Inflammatory macrophage treated with lipopolysaccharide for 1 hour (primary cell): ENCODE measurements around the gene GLIS2.
"Not testable (repeated sequence)": the region's sequence is repeated elsewhere in the genome, so short reads cannot be mapped to it uniquely, and the experiment has no call there.

Source experiments
- DNase-seq, 2 donors: peaks; one replicate each; pipeline ENCODE4 v3.0.0-alpha.2; 2020 to 2022

The GLIS2 gene

DNA sequence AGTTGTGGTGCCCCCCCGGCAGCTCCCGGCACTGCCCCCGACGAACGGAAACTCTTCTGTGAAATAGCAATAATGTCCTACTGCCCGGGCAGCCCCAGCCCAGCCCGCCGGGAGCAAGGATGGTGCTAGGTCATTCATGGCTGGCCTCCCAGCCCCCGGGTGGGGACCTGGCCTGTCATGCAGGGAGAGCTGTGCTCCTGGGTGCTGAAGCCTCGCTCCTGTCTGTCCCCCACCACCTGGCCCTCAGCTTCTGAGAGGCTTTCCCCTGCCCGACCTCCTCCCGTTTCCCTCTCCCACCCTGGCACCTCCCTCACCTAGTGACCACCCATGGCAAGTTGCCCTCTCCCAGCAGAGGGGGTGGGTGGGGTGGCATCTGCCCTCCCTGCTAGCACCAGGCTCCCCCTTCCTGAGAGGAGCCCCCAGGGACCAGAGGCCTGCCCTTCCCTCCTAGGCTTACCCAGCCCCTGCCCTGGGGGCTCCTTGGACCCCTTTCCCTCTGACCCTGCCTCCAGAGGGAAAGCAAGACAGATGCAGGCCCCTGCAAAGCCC lies 21.7 kb downstream of the GLIS2 start:
- no peak for DNase-seq

DNA sequence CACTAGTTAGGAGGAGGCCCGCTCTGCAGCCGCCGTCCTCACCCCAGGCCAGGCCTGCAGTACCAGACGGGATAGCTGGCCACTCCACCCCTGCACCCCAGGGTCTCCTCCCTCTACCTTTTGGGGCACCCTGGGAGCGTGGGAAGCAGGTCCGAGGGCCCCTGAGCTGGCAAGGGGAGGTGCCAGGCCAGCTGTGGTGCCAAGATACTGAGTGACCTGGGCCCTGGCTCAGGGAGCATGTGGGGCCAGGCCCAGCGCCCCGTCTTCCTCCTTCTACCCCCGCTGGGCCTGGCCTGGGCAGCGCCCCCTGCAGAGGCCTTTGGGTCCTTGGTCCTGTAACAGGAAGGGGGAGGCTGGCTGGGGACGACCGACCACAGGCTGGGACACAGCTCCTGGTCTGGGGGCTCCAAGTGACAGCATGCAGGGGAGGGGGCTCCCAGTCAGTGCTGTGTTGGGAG lies 22.3 kb downstream of the GLIS2 start:
- no peak for DNase-seq

DNA sequence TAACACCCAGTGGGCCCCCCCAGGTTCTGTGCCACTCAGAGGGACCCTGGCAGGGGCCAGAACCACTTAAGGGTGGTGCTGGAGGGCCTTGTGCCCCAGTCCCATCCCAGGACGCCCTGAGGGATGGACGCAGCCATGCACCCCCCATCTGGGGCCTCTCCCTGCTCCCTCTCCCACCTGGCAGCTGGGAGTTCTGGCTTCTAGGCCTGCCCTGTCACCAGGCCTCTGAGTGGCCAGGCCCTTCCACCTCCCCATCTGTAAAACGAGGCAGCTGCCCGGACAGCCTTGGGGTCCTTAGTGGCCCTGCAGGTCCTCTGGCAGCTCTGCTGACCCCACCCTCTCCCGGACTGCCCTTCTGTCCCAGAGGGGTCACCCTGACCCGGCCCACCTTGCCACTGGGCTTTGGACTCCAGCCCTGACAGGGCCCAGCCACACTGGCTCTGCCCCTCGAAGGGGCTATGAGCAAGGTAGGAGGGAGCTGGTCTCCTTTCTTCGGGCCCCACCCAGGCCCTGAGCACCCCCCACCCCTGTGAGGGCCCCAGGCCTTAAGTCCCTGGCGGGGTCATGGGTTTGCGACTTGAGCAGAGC lies 22.9 kb downstream of the GLIS2 start:
- DNase-seq, result no peak

DNA sequence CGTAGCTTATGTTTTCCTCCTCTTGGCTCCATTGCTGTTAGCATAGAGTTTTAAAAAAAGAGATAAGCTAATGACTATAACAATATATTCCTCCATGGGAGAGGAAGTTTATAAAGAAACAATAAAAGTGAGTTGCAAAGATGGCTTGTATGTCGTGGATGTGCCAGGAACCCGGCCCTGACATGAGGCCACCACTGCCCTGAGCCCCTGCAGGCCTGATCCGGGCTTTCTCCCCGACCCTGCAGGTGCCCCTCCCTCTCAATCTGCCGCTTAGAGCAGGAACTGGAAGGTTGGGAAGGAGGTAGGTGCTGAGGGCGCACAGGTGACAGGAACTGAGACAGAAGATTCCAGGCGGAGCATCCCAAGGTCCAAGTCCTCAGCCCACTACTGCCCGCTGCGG lies 23.6 kb downstream of the GLIS2 start:
- no peak for DNase-seq

DNA sequence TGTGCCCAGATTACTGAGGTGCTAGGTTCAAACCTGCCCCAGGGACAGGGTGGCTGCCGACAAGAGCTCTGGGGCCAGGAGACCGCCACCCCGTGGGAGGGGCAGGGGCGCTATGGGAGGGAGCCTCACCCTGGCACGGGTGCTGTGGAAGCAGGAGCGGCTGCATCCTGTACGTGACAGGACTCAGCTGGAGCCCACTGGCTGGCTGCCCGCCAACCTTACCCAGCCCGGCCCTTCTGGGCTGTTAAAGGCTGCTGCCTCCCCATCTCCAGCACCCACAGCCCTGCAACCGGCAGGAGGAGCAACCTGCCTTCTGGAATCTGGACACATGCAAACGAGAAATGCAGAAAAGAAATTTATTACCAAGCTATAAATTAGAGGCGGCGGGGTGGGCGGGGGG lies 24.0 kb downstream of the GLIS2 start:
- DNase-seq, result no peak

DNA sequence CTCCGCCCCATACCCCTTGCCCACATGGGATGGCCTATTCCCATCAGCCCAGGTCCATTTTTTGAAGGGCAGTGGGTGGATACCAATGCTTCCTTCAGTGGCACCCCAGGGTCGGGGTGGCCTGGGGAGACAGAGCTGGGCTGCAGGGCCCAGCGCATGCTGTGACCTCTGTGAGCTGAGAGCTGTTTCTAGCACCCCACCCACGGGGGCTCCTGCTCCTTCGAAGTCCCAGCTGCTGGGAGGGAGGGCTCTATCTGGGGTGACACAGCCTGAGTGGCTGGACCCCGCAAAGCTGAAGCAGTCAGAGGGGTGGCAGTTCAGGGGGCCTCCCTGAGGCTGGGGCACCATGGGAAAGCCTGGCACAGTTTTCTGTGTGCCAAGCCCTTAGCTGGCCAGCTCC lies 24.6 kb downstream of the GLIS2 start:
- no peak for DNase-seq

DNA sequence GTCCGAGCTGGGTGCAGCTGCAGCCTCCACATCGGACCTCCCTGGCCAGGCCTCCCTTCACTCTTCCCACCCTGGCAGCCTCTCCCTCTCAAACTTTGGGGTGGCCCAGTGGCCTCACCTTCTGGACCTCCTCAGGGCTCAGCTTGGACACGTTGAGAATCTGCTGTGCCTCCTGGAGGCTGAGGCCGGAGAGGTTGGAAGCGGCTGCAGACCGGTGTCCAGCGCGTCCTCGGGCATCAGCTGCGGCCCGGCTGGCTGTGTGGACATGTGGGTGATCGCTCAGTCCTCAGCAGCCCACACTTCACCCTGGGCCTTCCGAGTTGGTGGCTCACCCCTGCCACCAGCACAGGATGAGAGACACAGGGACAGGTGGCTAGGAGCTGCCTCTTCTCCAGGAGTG lies 25.4 kb downstream of the GLIS2 start:
- DNase-seq, result no peak

DNA sequence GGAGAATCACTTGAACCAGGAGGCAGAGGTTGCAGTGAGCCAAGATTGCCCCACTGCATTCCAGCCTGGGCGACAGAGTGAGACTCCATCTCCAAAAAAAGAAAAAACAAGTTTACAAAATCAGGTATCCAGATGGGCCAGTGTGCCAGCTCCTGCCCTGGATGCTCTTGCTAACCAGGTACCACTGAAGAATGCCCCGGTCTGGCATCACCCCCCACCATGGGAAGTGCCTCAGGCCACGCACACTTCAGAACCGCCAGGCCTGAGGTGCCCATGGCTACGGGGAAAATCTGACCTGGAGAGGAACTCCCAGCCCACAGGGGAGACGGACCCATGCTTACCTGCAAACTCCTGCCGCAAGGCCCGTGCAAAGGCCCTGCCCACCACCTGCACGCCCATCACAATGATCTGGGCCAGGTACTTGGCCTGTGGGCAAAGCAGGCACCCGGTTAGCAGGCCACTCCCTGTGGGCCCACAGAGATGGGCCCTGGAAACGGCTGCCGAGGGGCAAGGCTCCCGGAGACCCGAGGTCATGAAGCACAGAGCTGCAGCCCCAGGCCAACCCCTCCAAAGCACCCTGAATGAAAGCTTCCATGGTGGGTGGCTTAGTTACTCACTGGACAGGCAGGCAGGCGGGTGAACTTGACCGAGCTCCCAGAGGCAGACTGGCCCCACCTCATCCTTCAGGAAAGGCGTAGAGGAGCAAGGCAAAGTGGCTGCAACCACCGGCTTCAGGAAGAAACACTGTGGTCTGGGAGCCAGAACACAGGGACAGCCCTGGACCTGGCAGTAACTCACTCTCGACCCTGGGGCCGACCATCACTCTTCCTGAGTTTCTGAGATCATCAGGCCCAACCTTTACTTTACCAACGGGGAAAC lies 27.2 kb downstream of the GLIS2 start:
- DNase-seq, result no peak

DNA sequence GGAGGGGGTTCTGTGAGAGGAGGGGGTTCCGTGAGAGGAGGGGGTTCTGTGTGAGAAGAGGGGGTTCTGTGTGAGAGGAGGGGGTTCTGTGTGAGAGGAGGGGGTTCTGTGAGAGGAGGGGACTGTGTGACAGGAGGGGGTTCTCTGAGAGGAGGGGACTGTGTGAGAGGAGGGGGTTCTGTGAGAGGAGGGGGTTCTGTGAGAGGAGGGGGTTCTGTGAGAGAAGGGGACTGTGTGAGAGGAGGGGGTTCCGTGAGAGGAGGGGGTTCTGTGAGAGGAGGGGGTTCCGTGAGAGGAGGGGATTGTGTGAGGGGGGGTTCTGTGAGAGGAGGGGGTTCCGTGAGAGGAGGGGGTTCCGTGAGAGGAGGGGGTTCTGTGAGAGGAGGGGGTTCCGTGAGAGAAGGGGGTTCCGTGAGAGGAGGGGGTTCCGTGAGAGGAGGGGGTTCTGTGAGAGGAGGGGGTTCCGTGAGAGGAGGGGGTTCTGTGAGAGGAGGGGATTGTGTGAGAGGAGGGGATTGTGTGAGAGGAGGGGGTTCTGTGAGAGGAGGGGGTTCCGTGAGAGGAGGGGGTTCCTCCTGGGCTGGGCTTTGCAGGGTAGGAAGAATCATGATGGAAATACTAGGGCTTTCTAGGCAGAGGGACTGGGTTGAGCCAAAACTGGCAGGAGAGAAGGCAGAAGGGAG lies 28.6 kb downstream of the GLIS2 start:
- DNase-seq, result not testable (repeated sequence)

DNA sequence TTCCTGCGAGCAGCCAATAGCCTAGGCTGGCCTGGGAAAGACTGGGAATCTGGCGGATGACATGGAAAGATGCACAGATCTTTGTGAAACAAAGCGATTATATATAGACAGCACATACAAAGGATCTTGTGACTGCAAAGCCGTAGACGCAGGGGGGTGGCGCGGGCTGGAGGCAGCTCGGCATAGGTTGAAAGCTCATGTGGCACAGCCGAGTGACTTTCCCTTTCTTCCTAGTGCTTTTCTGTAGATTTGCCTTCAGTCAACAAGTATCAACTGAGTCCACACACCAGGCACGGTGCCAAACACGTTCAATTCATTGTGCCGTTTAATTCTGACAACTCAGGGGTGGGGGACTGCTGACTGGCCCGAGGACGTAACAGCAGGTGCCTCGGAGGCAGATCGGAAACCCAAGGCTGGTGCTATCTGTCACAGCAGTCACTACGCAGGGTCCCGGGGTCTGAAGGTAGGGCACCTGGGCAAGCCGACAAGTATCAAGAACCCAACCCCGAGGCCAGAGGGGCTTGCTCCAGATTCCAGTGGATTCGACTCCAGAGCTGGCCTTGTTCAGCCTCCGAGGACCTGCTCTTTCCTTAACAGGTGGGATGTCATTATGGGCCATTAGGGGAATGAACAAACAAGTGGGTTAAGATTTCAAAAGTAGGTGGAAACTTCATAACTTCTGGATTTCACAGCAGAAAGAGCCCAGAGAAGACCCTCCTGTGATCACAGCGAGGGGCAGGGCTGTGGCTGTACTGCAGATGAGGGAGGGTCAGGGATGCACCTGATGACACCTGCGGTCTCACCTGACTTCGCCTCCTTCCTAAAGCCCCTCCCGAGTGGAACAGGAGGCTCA lies 29.3 kb downstream of the GLIS2 start:
- no peak for DNase-seq

DNA sequence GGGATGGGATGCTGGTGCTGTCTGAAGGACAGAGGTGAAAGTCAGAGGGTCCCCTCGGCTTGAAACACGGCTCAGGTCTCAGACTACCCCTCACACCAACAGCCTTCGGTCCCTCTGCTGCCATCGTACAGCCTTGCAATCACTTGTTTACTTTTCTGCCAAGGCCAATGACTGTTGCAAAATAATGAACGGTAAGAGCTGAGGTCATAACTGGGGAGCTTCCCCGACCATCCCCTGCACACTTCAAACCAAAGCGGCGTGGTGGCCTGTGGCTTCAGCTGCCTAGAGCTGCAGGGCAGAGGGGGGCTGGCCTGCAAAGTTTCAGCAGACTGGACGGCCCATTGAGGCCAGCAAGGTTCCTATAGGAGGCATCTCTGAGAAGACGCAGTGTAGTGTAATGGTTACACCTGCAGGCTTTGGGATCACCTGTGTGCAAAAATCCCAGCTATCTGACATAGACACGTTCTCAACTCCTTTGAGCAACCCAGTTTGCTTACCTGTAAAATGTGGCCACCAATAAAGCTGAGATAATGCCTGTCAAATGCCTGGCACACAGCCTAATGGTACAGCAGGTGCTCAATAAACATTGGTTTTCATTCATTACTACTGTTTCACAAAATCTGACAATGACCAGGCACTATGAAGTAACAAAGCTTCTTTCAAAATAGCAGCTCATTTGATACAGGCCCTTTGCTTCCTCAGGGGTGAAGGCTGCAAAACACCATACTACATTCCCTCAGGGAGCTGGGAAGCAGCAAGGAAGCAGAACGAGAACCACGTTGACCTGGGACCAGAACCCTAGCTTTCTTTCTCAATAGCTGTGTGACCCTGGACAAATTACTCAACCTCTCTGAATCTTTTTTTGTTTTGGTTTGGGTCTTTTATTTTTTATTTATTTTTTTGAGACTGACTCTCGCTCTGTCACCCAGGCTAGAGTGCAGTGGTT lies 30.2 kb downstream of the GLIS2 start:
- peak; percentile 49 to 71 for DNase-seq

DNA sequence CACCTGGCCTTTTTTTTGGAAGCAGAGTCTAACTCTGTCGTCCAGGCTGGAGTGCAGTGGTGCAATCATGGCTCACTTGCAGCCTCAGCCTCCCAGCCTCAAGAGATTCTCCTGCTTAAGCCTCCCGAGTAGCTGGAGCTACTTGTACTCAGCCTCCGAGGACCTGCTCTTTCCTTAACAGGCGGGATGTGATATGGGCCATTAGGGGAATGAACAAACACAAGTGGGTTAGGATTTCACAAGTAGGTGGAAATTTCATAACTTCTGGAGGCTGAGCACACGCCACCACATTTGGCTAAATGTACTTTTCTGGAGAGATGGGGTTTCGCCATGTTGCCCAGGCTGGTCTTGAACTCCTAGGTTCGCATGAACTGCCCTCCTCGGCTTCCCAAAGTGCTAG lies 31.1 kb downstream of the GLIS2 start:
- DNase-seq, result peak; percentile 80 to 86

DNA sequence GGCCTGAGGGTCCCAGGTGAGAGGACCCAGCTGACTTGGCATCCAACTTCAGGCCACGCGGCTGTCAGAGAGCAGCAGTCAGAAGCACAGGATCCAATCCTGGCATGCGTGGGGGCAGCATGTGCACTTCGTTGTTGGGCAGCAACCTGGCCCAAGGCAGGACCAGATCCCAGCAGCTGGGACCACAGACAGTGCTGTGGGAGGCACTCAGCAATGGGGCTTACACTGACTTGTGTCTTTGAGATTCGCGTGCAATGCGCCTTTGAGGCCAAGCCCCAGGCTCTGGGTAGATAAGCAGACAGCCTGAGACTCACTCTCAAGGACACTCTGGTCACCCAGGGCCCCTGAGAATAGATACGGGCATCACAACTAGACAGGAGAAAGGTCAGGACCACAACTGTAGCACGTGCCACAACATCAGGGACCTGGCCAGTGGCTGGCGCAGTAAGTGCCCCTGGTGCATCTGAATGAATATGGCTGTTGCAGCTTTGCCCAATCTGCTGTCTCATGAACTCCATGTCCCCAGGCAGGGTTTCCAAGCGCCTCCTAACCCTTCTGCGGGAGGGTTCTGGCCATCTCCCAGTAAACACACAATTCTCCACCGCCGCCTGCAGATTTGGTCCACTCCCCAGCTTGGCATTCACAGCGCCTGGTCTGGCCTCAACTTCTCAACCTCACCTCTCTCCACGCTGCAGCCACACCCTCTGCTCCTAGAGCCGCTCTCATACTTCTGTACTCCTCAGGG lies 32.1 kb downstream of the GLIS2 start:
- DNase-seq, result no peak

DNA sequence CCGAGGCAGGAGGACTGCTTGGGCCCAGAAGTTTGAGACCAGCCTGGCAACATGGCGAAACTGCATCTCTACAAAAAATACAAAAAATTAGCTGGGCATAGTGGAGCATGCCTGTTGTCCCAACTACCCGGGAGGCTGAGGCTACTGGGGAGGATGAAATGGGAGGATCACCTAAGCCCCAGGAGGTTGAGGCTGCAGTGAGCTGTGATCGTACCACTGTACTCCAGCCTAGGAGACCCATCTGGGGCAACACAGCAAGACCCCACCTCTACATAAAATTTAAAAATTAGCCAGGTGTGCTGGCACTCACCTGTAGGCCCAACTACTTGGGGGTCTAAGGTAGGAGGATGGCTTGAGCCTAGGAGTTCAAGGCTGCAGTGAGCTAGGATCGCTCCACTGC lies 33.5 kb downstream of the GLIS2 start:
- no peak for DNase-seq

DNA sequence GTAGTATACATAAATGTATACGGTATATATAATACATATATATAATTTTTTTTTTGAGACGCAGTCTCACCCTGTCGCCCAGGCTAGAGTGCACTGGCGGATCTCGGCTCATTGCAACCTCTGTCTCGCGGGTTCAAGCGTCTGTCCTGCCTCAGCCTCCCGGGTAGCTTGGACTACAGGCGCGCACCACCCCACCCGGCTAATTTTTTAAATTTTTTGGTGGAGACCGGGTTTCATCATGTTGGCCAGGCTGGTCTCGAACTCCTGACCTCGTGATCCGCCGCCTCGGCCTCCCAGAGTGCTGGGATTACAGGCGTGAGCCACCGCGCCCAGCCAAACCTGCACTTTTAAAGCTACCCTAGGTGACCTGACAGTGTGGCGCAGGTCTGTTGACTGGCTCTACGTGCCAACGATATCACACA lies 34.5 kb downstream of the GLIS2 start:
- DNase-seq, result no peak

DNA sequence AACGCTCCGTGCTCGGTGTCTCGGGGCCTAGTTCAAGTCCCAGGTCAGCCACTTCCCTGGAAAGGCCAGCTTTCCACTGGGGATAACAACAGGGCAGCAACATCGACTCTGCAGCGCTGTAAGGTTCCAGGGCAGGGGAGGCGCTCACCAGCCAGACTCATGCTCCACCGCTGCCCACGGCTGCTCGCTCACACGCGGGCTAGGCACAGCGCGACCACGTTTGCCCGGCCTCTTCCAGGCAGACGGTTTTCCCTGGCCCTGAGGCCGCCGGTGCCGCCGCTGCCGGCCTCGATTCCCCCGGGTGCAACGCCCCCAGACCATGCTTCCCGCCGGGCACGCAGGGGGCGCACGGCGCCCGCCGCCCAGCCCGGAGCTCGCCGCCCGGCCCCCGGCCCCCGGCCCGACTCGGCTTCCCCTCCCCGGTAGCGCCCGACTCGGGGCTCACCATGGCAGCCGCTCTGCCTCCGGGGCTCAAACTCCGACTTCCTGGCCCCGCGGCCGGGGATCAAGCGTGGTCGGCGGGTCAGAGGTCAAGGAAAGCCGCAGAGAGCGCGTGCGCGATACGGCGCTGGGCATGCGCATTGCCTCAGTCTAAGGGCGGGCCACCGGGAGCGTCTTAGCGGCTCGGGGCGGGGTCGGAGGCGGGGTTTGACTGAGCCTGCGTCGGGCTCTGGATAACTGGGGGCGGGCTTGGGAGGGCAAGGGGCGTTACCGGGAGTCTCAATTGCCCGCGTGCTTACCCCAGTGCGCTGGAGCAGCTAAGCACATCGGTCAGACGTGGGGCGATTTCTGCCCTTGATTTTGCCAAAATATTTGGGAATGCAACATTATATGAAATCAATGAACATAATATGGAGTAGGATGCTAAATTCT lies 35.2 kb downstream of the GLIS2 start, which contains the start of gene PAM16:
PAM16 (minus strand) TSS at position 535 of the 873 bp plus-strand sequence; CDS start at position 448, 87 bp downstream.
- peak; percentile 92 to 99 for DNase-seq

DNA sequence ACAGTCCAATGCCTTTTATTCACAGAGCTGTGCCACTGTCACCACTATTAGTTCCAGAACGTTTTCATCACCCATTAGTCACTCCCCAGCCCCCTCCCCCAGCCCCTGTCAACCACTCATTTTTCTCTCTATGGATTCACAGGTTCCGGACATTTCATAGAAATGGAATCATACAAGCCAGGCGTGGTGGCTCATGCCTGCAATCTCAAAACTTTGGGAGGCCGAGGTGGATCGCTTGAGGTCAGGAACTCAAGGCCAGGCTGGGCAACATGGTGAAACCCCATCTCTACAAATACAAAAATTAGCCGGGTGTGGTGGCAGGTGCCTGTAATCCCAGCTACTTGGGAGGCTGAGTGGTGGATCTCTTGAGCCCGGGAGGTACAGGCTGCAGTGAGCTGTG lies 36.0 kb downstream of the GLIS2 start:
- no peak for DNase-seq

DNA sequence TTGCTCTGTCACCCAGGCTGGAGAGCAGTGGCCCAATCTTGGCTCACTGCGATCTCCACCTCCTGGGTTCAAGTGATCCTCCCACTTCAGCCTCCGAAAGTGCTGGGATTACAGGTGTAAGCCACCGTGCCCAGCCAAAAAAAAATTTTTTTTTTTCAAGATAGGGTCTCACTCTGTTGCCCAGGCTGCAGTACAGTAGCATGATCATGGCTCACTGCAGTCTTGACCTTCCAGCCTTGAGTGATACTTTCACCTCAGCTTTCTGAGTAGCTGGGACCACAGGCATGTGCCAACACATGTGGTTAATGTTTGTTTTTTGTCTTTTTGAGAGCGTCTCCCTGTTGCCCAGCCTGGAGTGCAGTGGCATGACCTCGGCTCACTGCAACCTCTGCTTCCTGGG lies 37.0 kb downstream of the GLIS2 start:
- no peak for DNase-seq

DNA sequence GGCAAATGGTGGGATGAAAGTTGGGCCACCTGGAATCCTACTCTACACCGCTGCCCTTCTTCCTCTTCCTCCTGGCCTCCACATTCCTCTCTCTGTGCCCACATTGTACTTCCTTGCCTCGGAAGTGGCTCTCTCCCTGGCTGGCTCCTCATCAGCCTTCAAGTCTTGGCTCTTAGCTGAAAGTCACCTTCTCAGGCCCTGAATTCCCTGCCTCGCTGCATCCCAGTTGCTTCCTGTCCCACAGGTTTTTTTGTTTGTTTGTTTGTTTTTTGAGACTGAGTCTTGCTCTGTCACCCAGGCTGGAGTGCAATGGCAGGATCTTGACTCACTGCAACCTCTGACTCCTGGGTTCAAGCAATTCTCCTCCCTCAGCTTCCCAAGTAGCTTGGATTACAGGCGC lies 37.8 kb downstream of the GLIS2 start:
- no peak for DNase-seq
